Prostate gland (tissue), 2 donors: Measurements from ENCODE around the gene CHKA.
A peak's percentile ranks its signal among the peaks of the same experiment; 100 is the strongest.

ENCODE experiments used
- CTCF ChIP-seq, 4 experiments: fragments of 200-600 bp in 2 of 4; fragments of 450-650 bp in 2 of 4; sonication (generic) in 2 of 4; IDR thresholded peaks; 1 replicate in 3 of 4; 2 replicates in 1 of 4; pipeline ENCODE4 v1.5.1; 2016 to 2019; ENCODE audit warnings: antibody characterized with exemption in 4 of 4, mild to moderate bottlenecking in 2 of 4, moderate library complexity in 2 of 4
- POLR2A ChIP-seq: fragments of 450-650 bp; IDR thresholded peaks from one replicate; pipeline ENCODE4 v1.6.1; 2016; ENCODE audit warnings: antibody characterized with exemption, mild to moderate bottlenecking
- POLR2AphosphoS5 ChIP-seq: sonication (generic); formaldehyde crosslinking; IDR thresholded peaks from one replicate; pipeline ENCODE4 v1.6.1; 2017; ENCODE audit warnings: antibody characterized with exemption

GRCh38 chr11:68003846-68004550 lies 117.2 kb downstream of the CHKA start, which contains the start of gene UNC93B1:
- TF ChIP-seq POLR2A (peak; percentile 87), CTCF (IDR thresholded peaks at IDR 0.05) (peak in 1 of 4 experiments; percentile 15), POLR2AphosphoS5 (peak; percentile 35)
